Stimulated activated CD4-positive, alpha-beta T cell treated with anti-CD3 and anti-CD28 coated beads, TNF-alpha, amount 100 ng/mL, for 48 hours (primary cell): ENCODE data around the gene STX16.
"Not testable (repeated sequence)": the region's sequence is repeated elsewhere in the genome, so short reads cannot be mapped to it uniquely, and the experiment has no call there.

Experiments used
- DNase-seq, 3 donors: peaks; one replicate each; pipeline ENCODE4 v3.0.0-alpha.2; 2020; ENCODE audit warnings: low read depth in 3 of 3

STX16 gene

DNA sequence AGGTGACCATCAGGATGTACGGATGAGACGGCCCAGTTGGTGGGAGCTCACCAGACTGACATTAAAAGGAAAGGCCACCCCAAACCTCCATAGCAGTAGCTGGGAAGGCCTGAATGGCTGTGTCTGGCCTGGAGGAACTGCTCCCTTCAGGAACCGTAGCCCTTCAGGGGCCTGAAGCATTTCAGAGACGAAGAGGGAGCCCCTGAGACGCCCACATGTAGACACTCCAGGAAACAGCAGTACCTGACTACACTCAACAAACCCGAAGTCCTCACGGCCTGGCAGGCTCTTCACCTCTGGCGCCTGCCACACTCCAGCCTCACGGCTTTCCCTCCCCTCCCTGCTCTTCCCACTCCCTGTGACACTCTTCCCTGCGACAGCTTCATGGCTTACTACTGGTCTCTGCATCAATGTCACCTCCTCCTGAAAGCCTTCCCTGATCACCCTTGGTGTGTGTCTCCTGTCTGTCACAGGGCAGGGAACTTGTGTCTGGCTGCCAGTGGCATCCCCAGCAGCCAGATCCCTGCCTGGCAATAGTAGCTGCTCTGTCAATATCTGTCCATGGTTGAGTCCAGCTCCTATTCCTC is 14.6 kb upstream of the STX16 start:
- no peak for DNase-seq

DNA sequence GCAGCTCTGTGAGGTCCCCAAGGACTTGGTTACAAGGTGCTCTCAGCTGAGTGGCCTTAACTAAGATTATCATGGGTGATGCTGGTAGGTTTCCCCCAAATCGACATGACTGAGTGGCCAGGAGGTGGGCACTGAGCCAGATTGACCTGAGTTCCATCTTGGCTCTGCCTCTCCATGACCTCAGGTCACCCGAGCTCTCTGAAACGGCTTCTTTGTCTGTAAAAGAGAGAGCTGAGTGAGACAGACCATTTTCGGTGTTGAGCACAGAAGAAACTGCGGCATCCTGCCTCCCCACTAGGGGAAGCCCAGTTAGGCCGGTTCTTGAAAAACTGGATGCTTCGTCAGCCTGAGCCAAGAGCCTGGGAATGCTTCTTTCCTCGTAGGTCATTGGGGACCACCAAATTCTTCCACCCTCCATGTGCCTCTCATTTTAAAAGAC is 14.1 kb upstream of the STX16 start:
- no peak for DNase-seq

DNA sequence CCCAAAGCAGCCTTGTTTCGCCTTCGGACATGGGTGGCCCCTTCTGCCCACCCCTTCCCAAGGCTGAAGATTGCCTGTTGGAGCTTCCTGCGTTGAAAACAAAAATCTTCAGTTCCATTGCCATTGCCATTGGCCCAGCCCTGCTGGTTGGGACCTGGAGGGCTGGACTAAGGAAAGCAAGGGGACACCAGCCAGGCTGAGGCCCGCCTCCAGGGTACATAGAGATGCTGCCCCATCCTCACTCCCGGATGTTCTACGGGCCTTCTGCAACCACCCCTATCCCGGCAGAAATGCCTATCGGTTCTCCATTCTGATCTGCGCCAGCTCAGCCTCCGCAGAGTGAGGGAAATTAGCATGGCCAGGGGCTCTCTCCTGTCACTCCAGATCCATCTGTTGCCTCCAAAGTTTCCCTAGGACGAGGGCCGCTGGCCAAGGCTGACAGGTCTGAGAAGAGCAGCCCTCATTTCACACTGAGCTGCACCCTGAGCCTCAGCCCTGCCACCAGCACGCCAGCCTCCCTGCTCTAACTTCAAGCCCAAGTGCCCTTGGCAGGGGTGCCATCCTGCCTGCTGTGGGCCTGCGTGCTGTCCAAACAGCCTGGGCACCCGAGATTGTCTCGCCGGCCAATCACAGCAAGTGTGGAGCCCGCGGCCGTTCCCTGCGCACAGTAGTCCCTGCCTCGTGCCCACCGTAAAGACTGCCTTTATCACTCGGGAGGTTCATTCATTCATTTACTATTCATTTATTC is 13.4 kb upstream of the STX16 start:
- DNase-seq: no peak

DNA sequence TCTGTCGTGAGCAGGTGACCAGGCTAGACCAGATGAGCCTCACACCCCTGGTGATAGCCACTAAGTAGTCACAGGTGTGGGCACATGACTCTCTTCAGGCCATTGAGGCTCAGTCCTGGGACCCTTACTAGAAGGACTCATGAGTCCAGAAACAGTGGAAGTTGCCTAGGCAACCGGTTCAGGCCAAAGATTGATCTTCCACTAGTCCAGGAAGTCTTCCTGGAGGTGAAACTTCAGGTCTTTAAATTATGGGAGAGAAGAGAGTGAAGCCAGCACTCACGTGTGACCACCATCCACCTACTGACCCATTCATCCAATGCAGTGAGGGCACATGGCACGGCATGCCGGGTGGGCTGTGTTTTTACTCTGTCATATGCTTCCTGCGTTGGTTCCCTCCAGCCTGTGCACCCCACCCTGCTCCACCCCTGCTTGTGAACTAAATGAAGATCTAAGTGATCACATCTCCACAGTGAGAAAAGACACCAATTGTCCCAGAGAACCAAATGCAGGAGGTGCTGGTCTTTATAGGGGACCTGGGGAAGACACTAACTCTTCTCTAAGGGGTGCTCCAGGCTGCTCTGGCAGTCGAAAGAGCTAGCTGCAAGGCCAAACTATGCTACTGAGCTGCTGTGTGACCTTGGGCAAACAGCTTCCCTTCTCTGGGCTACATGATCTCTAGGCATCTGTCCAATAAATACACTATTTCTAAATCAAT is 12.5 kb upstream of the STX16 start:
- DNase-seq: no peak

DNA sequence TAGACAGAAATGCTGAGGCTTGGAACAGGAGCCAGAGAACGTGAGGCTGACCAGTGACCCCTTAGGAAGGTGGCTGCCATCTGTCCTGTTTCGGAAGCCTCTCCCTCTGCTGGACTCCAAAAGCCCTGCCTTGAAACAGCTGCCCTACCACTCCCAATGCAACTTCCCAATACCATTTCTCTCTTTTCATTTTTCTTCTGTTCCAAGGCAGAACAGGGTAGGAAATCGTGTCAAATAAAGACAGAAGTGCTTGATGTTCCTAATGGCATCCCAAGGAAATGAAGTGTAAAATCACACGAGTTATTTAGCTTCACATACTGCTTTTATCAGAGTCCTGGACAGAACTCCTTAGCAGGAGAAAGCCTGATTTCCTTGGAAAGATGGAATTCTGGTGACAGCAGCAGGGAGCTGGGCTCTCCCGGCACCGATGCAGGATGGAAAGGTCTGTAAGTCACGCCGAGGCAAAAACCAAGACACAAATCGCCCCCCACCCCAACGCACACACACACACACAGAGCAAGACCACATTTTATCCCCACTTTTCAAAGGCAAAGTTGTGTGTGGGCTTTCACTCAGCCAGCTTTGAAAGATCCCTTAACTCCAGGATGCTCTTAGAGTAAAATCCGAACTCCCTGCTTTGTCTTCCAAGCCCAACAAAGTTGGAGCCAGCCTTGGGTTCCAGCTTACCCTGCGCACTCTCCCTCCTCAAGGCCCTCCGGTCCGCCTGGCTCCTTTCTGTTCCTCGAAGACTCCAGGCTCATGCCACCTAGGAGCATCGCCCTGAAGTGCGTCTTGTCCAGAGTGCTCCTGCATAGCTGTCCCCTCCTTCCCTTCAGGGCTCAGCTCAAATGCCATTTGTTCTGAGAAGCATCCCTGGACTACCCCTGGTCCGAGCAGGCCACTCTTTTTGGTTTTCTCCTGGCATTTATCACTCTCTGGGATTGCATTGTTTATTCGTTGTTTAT is 11.6 kb upstream of the STX16 start:
- DNase-seq: no peak

DNA sequence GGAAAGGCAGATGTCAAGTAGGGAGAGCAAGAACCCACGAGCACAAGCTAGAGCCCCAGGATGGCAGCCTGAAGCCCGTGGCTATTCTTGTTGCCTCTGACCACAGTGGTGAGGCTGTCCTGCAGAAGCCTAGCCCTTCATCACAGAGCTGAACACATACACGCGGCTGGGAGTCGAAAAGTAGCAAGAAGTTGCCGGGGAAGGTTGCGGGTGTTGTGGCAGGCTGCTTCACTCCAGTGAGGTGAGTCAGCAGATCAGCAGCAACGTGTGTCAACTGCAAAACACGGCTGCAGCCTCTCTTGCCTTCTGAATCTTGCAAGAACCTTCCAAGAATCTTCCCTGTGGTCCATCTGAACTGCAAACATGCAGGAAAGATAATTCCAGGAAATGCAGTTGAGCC is 10.6 kb upstream of the STX16 start:
- no peak for DNase-seq

DNA sequence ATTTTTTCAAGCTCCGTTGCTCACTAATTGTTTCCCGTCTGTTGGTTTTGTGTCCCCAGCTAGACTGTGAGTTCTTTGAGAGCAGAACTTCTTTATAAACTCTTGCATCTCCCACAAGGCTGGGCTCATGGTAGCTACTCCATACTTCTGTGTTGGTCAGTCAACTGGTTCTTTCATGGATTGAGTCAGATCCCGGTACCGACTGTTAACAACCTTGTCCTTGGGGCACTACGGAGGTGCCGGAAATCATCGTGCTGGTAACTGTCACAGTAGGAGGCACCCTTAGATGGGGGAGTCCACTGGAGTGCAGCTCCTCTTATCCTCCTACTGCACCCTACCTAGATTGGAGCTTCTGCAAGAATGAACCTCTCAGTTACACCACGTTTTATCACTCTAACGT is 8.6 kb upstream of the STX16 start:
- DNase-seq: no peak

DNA sequence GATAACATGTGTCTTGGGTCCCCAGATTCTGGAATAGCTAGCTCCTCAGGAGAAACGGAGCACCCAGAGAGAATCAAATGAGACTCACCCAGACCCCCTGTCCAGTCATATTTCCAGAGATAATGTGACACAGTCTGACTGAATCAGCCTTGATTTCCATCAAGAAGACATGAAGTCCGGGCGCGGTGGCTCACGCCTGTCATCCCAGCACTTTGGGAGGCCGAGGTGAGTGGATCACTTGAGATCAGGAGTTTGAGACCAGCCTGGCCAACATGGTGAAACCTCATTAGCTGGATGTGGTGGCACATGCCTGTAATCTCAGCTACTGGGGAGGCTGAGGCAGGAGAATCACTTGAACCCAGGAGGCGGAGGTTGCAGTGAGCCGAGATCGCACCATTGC is 8.2 kb upstream of the STX16 start:
- DNase-seq: not testable (repeated sequence)

DNA sequence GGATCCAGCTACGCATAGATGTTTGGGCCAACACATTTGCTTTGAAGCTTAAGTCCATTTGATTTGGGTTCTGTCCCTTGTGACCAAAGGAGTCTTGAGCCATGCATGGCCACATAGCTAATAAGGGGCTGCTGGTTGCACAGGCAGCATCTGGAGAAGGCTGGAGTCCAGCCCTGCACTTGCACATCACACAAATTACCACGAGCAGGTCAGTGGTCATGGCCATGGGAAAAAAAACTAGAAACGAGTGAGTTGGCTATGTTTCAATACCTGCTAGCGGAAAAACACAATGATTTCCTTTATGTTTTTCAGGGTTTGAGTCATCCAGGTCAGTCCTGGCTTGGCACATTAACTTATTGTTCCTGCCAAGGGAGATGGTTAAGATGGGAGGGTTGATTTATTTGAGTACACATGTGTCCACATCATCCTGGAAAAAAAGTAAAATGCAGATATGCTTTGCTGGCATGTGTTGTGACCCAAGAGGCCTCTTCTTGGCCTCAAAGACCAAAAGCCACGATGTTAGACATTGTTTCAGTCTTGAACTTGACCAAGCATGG is 5.6 kb upstream of the STX16 start:
- no peak for DNase-seq

DNA sequence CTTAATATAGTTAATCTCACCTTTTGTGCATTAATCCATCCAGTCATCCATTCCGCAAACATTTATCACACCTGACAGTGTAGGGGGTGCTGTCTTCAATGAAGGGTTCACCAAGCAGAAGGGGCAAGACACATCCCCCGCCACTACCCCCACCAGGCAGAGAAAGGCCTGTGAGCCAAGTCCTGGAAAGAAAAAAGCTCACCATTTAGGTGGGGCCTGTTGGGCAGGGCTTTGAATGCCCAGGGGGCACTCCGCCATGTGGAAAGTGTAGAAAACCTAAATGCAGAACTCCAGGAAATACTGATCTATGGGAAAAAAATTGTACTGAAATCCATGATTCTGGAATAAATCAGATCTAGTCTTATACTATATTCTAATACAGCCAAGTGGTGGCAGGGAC is 4.8 kb upstream of the STX16 start:
- DNase-seq: no peak

DNA sequence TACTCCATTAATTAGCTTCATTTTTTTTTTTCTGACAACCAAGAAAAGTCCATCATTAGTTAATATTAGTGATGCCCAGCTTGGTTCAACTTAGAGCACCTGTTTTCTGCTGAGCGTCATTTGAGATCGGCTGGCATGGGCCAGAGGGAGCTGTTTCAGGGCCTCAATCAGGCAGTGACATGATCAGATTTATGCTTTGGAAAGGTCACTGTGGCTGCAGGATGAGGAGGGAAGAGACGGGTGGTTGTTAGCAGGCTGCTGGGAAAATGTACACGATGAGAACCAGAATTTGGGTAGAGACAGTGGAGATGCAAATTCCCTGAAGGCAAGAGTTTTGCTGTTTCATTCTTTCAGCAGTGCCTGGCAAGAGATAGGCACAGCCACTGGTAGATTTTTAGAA is 4.4 kb upstream of the STX16 start:
- DNase-seq: no peak

DNA sequence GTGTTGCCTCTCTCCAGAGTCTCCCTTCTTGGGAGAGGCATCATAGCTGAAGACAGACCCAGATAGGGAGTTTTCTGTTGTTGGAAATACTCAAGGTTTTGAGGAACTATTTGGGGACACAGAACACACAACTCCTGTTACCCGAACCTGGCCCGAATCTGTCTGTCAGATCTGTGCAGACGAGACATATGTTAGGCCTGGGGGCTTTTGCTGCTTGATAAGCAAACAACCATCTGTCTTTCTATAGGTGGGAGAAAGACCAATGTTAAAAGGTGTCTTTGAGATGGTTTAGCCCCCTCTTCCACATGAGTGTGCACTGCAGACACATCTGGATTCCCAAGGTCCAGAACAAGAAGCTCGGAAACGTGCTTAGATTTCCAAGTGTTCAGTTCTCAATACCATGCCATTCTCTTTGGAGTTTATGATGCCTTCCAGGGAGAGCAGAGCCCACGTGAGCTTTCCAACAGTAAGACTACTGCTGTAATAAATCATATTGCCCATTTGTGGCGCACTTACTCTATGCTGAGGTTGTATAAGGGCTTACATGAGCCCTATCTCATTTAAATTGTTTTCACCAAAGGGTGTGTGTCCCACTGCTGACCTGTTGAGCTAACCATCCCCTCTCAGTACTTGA is 3.8 kb upstream of the STX16 start:
- no peak for DNase-seq

DNA sequence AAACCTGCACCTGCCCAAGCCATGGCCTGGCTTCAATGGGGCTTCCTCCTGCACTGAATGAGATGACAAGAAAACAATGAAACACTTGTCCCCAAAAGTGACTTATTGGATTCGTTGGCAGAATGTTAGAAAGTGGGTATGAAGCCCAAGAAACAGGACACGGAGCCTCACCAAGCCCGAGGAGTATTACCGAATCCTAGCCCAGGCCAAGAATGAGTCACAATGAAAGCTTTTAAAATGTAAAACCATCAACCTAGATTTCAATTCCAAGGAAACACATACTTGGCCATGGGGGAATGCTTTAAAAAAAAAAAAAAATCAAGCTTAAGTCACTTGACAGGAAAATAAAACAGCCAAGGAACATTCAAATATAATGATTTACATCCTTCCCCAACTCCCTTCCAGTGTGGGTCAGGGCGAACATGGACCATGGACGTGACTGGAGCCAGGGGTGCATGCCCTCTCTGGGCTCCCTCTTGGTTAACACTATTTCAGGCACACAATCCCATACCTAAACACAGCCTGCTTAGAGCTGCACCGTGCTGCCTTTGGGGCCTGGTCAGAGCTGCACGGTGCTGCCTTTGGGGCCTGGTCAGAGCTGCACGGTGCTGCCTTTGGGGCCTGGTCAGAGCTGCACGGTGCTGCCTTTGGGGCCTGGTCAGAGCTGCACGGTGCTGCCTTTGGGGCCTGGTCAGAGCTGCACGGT is 3.1 kb upstream of the STX16 start:
- DNase-seq: no peak

DNA sequence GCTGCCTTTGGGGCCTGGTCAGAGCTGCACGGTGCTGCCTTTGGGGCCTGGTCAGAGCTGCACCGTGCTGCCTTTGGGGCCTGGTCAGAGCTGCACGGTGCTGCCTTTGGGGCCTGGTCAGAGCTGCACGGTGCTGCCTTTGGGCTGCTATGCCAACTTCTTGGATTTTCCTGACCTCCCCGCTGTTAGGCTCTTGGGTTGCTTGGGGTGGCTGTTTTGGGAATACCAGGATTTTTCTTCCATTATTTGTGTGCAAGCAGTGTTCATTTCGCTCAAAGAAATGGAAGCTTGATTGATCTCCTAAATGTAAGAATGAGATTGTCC is 2.6 kb upstream of the STX16 start:
- not testable (repeated sequence) for DNase-seq

DNA sequence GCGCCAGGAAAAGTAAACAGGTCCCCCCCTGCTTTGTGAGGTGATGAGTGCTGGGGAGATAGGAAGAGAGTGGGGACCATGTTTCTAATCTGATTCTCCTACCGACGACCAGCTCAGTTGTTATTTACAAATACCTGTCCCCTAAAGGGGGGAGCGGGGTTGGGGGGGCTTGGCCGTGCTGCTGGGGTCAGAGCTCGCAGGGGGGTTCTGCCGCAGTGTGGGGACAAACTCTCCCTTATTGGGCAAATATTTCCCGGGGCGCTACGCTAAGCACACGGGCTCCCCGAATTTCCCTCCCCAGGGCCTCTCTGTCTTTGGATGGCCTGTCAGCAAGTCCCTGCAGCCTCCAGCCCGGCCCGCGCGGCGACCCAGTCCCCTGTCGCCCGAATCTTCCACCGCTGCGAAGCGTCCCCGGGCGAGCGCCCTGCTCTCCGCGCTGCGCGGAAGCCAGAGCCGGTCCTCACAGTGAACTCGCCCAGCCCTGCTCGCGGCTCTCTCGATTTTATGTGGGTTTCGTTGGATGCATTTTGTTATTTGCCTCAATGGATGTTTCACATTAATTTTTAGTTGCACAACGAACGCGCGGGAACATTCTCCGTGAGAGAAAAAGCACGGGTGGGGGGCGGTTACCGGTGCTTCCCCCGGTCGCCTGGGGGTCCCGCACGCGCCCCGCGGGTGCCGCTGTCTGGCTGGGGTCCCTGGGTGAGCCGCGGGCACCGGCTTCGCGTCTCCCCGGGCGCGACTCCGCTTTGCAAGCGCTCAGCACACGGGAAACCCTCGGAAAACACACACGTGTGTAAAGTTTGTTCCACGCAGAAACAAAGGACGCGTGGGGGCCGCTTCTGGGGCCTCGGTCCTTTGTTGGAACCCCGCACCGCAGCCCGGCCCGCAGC is 1.5 kb upstream of the STX16 start:
- DNase-seq: no peak

DNA sequence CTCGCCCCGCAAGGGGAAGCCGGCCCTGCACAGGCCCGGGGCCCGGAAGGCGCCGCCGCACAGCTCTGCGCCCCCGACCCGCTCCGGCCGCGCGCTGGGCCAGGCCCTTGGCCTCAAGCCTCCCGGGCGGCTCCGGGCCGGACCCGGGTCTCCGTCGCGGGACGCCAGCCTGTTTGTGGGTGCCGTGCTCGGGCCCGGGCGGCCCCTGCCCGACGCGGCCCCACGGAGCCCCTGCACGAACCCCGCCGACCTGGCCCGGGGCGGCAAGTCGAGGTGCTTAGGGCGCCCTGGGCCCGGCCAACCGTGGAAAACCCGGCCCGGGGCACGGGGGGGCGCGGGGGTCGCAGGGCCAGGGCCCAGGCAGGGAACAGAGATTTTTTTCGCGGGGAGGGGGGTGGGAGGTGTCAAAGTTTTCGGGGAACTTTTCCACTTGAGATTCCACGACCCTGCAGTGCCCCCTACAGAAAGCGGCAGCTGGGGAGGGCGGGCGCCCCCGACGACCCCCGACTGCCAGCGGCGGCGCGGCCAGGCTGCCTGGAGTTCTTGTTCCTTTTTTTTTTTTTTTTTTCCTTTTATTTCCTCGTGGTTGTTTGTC is 805 bp upstream of the STX16 start:
- no peak for DNase-seq

DNA sequence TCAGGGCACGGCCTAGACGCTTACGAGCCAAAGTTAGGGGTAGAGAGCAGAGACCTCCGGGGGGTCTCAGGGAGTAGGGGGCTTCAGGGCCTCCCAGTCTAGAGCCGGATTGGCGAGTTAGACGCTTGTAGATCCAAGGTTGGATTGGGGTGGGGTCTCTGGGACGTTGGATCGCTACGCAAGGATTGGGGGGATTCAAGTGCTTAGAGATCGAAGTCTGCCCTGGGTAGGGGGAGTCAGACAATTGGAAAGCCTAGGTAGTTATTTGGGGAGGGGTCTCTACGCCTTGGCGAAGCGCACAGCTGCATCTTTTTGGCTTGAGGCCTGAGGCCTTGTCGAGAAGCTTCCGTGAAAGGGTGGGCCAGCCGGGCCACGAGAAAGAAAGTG is 469 bp downstream of the STX16 start:
- no peak for DNase-seq

DNA sequence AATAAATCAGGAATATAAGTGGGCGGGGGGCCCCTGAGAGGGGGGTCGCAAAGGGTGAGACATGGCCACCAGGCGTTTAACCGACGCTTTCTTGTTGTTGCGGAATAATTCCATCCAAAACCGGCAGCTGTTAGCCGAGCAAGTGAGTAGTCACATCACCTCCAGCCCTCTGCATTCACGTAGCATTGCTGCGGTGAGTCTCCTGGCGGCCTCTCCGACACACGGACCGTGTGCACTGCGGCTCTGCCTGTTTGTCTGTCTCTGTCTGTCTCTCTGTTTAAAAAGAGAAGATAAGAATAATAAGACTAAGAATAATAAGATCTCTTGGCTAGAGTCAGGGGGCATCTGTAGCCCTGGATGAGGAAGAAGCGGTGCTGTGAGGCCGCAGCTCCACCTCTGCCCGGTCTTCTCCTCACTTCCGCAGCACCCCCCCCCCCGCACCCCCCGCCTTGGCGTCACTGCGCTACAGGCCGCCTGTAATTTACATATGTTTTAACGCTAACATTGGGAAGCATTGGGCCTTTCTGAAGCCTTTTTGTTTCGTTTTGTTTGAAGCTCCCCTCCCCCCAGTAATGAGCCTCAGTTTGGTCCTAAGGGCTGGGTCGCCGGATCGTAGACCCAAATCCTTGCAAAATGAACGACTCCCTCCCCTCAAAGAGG is 993 bp downstream of the STX16 start:
- DNase-seq: peak in 1 of 3 donors; percentile 46
